ENCODE measurements around the gene ZSWIM1.

The ZSWIM1 gene

DNA sequence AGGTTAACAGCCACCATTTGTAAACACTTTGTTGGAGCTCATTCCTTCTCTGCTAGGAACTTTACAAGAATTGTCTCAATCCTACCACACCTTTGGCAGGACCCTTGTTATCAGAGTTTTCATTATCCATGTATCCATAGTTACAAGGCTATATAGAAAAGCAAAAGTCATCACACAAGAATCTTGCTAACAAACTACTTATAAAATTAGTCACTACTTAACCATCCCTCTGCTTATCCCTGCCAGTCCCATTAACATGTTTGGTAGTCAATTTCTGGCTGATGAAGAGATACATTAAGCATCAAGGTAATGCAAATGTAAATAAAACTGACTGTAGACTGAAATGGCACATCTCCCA is 13.2 kb upstream of the ZSWIM1 start:
- TF ChIP-seq CREB1 (IDR thresholded peaks at IDR 0.05; ENCODE audit: low read depth) (no peak), ZBTB7A (IDR thresholded peaks at IDR 0.05; ENCODE audit: low read depth) (no peak), FOXM1 (IDR thresholded peaks at IDR 0.05; ENCODE audit: borderline replicate concordance, low read depth) (no peak), NFIC (IDR thresholded peaks at IDR 0.05) (no peak)
- TF ChIP-seq, protein P1, sequence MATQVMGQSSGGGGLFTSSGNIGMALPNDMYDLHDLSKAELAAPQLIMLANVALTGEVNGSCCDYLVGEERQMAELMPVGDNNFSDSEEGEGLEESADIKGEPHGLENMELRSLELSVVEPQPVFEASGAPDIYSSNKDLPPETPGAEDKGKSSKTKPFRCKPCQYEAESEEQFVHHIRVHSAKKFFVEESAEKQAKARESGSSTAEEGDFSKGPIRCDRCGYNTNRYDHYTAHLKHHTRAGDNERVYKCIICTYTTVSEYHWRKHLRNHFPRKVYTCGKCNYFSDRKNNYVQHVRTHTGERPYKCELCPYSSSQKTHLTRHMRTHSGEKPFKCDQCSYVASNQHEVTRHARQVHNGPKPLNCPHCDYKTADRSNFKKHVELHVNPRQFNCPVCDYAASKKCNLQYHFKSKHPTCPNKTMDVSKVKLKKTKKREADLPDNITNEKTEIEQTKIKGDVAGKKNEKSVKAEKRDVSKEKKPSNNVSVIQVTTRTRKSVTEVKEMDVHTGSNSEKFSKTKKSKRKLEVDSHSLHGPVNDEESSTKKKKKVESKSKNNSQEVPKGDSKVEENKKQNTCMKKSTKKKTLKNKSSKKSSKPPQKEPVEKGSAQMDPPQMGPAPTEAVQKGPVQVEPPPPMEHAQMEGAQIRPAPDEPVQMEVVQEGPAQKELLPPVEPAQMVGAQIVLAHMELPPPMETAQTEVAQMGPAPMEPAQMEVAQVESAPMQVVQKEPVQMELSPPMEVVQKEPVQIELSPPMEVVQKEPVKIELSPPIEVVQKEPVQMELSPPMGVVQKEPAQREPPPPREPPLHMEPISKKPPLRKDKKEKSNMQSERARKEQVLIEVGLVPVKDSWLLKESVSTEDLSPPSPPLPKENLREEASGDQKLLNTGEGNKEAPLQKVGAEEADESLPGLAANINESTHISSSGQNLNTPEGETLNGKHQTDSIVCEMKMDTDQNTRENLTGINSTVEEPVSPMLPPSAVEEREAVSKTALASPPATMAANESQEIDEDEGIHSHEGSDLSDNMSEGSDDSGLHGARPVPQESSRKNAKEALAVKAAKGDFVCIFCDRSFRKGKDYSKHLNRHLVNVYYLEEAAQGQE (IDR thresholded peaks at IDR 0.05; ENCODE audit: low read depth): no peak
- TF ChIP-seq, protein P2, sequence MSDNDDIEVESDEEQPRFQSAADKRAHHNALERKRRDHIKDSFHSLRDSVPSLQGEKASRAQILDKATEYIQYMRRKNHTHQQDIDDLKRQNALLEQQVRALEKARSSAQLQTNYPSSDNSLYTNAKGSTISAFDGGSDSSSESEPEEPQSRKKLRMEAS (IDR thresholded peaks at IDR 0.05): no peak

DNA sequence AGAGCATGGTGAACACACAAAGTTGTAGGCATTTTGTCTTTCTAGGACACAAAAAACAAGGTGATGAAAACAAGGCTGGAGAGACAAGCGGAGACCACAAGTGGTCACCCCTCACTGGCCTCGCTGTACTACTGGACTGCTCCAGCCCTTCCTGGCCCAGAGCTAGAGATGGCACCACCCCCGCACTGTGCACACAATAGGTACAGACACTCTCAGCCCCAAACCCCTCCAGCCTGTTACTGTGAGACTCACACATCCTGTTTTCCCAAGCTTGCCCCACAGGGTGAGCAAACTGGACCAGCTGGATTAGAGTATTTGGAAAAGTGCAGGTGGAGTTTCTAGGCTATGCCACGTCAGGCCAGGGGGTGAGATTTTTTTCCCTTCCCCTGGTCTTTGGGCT is 8.4 kb upstream of the ZSWIM1 start:
- TF ChIP-seq RAD21 (IDR thresholded peaks at IDR 0.05; ENCODE audit: low read depth): no peak

DNA sequence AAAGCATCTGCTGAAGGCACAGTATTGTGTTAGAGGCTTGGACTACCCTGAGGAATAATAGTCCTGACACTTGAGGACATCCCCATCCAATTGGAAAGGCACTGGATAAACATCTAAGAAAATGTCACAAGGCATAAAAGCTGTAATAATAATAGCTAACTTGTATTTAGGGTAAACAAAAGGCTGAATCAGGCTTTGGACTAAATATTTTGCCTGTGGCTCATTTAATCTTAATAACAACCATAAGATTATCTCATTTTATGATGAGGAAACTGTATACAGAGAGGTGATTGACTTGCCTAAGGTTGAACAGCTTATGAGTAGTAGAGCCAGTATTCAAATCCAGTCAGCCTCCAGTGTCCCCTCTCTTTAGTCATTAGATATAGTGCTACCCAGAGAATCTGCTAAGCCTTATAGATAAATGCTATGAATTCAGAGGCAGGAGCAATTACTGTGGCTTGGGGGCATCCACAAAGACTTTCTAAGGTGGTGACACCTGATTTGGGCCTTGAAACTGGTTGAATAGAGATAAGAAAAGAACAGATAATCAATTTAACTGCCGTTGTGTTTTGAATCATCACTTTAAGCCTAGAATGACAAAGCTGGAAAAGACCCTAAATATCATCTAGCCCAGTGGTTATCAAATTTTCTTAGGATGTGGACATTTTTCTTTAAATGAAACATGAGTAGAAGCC is 7.5 kb upstream of the ZSWIM1 start:
- TF ChIP-seq, protein P2 (IDR thresholded peaks at IDR 0.05): no peak
- TF ChIP-seq TEAD4 (IDR thresholded peaks at IDR 0.05): no peak
- no peak for TF ChIP-seq TAF1 (IDR thresholded peaks at IDR 0.05; ENCODE audit: low read depth)
- no peak for TF ChIP-seq FOXM1 (IDR thresholded peaks at IDR 0.05; ENCODE audit: borderline replicate concordance, low read depth)
- TF ChIP-seq CREB1 (IDR thresholded peaks at IDR 0.05; ENCODE audit: low read depth): no peak

DNA sequence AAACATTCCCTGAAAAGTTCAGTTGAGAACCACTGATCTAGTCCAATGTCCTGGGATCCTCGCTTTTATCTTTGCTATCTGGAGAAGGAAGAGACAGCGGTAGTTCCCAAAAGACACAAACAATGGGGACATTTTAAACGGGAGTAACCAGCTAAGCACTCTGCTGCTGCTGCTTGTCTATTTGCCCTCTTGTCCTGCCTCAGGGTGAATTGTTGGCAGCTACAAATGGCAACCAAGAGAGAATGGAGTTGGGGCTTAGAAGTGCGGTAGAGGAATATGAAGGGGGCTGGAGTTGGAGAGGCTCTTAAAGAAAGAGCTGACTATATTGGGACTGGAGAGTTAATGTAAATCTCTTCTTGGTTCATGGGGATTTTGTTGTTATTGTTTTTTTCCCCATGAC is 6.5 kb upstream of the ZSWIM1 start:
- TF ChIP-seq CREB1 (IDR thresholded peaks at IDR 0.05; ENCODE audit: low read depth): no peak
- TF ChIP-seq, protein P3, sequence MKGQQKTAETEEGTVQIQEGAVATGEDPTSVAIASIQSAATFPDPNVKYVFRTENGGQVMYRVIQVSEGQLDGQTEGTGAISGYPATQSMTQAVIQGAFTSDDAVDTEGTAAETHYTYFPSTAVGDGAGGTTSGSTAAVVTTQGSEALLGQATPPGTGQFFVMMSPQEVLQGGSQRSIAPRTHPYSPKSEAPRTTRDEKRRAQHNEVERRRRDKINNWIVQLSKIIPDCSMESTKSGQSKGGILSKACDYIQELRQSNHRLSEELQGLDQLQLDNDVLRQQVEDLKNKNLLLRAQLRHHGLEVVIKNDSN (IDR thresholded peaks at IDR 0.05): no peak
- TF ChIP-seq EGR1 (IDR thresholded peaks at IDR 0.05): no peak
- TF ChIP-seq FOXM1 (IDR thresholded peaks at IDR 0.05; ENCODE audit: borderline replicate concordance, low read depth): no peak
- TF ChIP-seq CEBPB (IDR thresholded peaks at IDR 0.05): no peak
- TF ChIP-seq YY1 (IDR thresholded peaks at IDR 0.05; ENCODE audit: low read depth): no peak
- no peak for TF ChIP-seq RAD21 (IDR thresholded peaks at IDR 0.05; ENCODE audit: low read depth)
- TF ChIP-seq TEAD4 (IDR thresholded peaks at IDR 0.05): no peak
- no peak for TF ChIP-seq TCF12 (IDR thresholded peaks at IDR 0.05; ENCODE audit: low read depth)
- TF ChIP-seq NFIC (IDR thresholded peaks at IDR 0.05): no peak
- no peak for TF ChIP-seq TAF1 (IDR thresholded peaks at IDR 0.05; ENCODE audit: low read depth)
- TF ChIP-seq, protein P1 (IDR thresholded peaks at IDR 0.05; ENCODE audit: low read depth): no peak
- TF ChIP-seq, protein P2 (IDR thresholded peaks at IDR 0.05): no peak
- TF ChIP-seq ZBTB7A (IDR thresholded peaks at IDR 0.05; ENCODE audit: low read depth): no peak
- TF ChIP-seq EP300 (IDR thresholded peaks at IDR 0.05; ENCODE audit: borderline replicate concordance): no peak

DNA sequence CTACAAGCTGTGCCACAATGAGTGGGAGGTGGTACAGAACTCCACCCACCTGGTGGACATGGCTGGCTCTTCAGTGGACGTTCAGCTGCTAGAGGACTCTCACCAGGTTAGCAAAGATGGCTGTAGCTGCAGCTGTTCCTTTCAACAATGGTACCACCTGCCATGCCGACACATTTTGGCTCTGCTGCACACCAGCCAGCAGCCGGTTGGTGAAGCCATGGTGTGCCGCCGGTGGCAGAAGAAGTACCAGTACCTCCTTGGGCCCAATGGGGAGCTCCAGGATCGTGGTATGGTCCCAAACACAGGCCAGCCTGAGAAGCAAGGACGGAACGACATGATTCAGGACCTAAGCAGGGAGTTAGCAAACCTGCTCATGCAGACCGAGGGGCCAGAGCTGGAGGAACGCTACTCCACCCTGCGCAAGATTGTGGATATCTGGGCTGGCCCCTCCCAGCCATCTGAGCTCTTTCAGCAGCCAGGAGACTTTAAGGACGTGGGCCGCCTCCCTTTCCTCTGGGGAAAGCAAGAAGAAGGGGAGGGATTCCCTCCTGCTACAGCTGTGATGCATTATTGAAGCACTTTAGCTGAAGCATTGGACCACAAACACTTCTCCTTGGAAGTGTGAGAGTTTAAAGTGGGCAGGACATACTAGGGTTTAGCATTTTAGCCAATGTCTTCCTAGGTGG is 2.8 kb upstream of the ZSWIM1 start:
- no peak for TF ChIP-seq CEBPB (IDR thresholded peaks at IDR 0.05)
- no peak for TF ChIP-seq NFIC (IDR thresholded peaks at IDR 0.05)
- TF ChIP-seq, protein P1 (IDR thresholded peaks at IDR 0.05; ENCODE audit: low read depth): no peak
